Stimulated activated naive B cell treated with anti-CD40 and anti-IgM and Interleukin-4, amounts not matched to agents 10 μg/mL and 1 μg/mL and 100 μg/mL, for 72 hours (primary cell): Measurements from ENCODE around the gene LRGUK.
"Not testable (repeated sequence)": the region's sequence is repeated elsewhere in the genome, so short reads cannot be mapped to it uniquely, and the experiment has no call there.

Source experiments
- ATAC-seq, 2 donors: fragments of 150-1000 bp; cut with Tn5 transposase; replicated peaks; 2 replicates each; pipeline ENCODE4 v1.10.0; 2021; ENCODE audit warnings: moderate library complexity in 1 of 2
- DNase-seq: peaks from one replicate; pipeline ENCODE4 v3.0.0; 2021
- H3K27ac Mint-ChIP-seq: one replicate; pipeline ENCODE4 v1.8.0; 2022; ENCODE audit warnings: mild to moderate bottlenecking, mixed read lengths
- H3K27me3 Mint-ChIP-seq, 2 donors: one replicate each; pipeline ENCODE4 v1.8.0; 2022; ENCODE audit warnings: mixed read lengths in 2 of 2
- H3K36me3 Mint-ChIP-seq, 2 donors: one replicate each; pipeline ENCODE4 v1.8.0; 2022; ENCODE audit warnings: mixed read lengths in 2 of 2, mild to moderate bottlenecking in 1 of 2
- H3K4me1 Mint-ChIP-seq, 2 donors: one replicate each; pipeline ENCODE4 v1.8.0; 2022; ENCODE audit warnings: mixed read lengths in 2 of 2, mild to moderate bottlenecking in 1 of 2
- H3K4me3 Mint-ChIP-seq, 2 donors: one replicate each; pipeline ENCODE4 v1.8.0; 2022; ENCODE audit warnings: mild to moderate bottlenecking in 2 of 2, mixed read lengths in 2 of 2, moderate library complexity in 1 of 2
- H3K9me3 Mint-ChIP-seq, 2 donors: one replicate each; pipeline ENCODE4 v1.8.0; 2022; ENCODE audit warnings: mixed read lengths in 2 of 2, mild to moderate bottlenecking in 1 of 2

LRGUK gene

DNA sequence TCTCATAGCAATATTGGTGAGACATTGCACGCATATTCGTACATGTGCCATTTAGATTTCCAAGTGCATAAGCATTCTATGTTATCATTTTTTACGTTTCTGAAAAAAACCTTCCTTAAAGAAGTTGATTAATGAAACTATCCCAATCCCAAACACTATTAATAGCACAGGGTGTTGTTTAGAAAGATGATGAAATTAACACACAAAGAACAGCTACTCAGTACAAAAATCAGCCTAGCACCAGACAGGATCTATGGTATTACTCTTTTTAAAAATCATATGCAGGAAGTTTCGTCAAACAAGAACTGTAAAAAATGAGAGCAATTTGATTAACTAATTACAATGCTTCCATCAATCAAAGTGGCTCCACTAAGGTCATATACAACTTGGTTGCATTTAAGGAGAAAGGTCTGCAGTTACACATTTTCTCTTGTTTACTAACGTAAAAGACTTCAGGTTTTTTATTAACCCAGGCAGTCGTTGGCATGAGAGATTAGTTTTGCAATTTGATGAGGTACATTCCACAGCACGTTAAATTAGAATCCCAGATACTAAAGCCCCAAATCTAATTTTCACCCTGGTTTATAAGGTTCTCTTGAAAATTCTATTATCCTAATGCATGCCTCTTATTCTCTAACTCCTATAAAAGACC, 151.5 kb downstream of the LRGUK start:
- no peak overlapping the region for H3K27ac Mint-ChIP-seq
- no peaks in the 10 kb centered on the region for H3K36me3 Mint-ChIP-seq
- no peaks in the 10 kb centered on the region for H3K4me1 Mint-ChIP-seq
- ATAC-seq (no peak), DNase-seq (no peak)
- H3K9me3 Mint-ChIP-seq = no peaks in the 10 kb centered on the region
- H3K4me3 Mint-ChIP-seq = no peak overlapping the region
- H3K27me3 Mint-ChIP-seq = peaks cover 27 to 44% of the 10 kb centered on the region in 2 donors

DNA sequence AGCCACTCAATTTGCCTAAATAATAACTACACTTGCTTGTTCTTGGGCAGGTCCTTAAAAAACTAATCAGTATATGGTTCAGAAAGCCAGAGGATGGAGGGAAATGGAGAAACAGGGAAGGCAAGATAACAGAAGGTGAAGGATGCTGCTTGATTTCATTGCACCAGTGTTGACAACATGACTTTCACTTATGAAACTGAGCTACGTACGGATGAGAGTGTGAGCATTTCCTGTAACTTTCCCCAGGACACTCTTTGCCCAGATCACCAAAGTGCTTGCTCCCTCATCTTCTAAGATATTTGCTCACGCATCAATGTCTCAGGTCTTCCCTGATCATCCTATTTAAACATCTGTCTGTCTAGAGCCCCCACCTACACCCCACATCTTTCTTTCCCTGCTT, 152.2 kb downstream of the LRGUK start:
- H3K27ac Mint-ChIP-seq = no peak overlapping the region
- no peaks in the 10 kb centered on the region for H3K9me3 Mint-ChIP-seq
- H3K36me3 Mint-ChIP-seq = no peaks in the 10 kb centered on the region
- no peak overlapping the region for H3K4me3 Mint-ChIP-seq
- H3K4me1 Mint-ChIP-seq = no peaks in the 10 kb centered on the region
- DNase-seq (no peak), ATAC-seq (no peak)
- peaks cover 27 to 50% of the 10 kb centered on the region in 2 donors for H3K27me3 Mint-ChIP-seq

DNA sequence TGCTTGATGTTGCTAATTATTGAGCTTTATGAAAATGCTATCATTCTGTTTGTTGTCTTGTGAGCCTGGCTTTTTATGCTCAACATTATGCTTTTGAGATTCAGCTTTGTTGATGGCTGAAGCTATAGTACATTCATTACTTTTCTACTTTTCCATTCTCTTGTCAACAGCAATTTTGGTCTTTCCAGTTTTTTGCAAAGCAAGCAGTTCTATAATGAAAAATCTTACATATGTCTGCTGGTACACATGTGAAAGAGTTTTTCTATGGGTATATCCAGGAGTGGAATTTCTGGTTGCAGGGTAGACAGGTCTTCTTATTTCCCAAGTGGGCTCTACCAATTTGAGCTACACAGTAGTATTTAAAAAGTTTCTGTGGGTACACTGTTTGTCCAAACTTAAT, 152.8 kb downstream of the LRGUK start:
- no peak overlapping the region for H3K27ac Mint-ChIP-seq
- DNase-seq (no peak), ATAC-seq (no peak)
- no peaks in the 10 kb centered on the region for H3K9me3 Mint-ChIP-seq
- no peak overlapping the region for H3K4me3 Mint-ChIP-seq
- peaks cover 25 to 50% of the 10 kb centered on the region in 2 donors for H3K27me3 Mint-ChIP-seq
- no peaks in the 10 kb centered on the region for H3K36me3 Mint-ChIP-seq
- H3K4me1 Mint-ChIP-seq = no peaks in the 10 kb centered on the region

DNA sequence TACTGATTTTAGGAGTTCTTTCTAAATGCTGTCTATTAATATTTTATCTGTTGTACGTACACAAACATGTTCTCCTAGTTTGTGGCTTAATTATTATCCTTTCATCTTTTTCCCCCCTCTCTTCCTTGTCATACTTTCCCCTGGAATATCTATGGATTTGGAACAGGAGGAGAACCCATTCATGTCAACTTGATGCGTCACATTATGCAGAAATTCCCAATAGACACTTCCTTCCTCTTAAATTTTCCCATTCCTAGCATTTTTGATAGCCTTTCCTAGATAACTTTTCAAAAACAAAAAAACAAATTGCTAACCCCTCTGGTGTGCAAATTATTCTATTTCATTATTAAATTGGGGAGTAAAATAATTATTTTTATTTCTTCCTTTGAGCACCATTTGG, 153.4 kb downstream of the LRGUK start:
- H3K4me3 Mint-ChIP-seq = no peak overlapping the region
- H3K36me3 Mint-ChIP-seq = no peaks in the 10 kb centered on the region
- H3K9me3 Mint-ChIP-seq = no peaks in the 10 kb centered on the region
- H3K4me1 Mint-ChIP-seq = no peaks in the 10 kb centered on the region
- H3K27me3 Mint-ChIP-seq = peaks cover 20 to 50% of the 10 kb centered on the region in 2 donors
- ATAC-seq (no peak), DNase-seq (no peak)
- H3K27ac Mint-ChIP-seq = no peak overlapping the region

DNA sequence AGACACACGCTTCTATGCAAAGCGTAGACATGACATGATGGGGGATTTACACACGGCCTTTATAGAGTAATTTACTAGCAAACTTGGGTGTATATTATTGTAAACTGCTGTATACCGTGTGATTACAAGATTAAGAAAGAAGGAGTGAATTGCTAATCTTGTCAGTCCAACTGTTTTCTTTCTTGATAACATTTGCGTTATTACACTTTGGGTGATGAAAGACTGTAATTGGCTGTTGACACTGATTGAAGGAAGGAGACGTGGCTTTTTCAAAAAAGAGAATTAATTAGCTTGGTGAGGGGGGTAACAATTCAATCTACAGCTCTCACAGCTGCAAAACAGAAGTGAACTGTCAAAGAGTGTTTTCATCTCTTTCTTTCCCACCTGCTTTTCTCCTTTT, 156.9 kb downstream of the LRGUK start:
- Mint-ChIP-seq H3K4me1 (peaks cover 3 to 7% of the 10 kb centered on the region in 2 donors), H3K36me3 (no peaks in the 10 kb centered on the region), H3K9me3 (peaks cover 0 to 3% of the 10 kb centered on the region in 2 donors), H3K4me3 (no peak overlapping the region), H3K27ac (no peak overlapping the region), H3K27me3 (peaks cover 9 to 38% of the 10 kb centered on the region in 2 donors)
- DNase-seq (no peak), ATAC-seq (no peak)

DNA sequence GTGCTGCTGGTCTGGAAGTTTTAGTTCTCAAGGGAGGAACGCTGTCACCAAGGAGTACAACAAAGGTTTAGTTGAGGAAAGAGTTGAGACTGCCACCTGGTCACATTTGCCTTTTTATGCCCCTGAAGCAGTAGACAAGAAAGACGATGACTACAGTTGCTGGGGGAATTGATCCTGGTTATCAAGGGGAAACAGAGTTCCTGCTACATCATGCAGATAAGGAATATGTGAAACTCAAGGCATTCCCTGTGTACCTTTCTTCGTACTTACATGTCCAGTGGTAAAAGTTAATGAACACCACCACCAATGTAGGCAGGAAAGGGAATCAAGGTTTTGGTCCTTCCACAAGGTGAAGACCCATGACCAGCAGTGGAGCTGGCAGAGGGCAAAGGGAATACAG, 157.8 kb downstream of the LRGUK start:
- ATAC-seq (no peak), DNase-seq (no peak)
- H3K36me3 Mint-ChIP-seq = peaks cover under 1 to 3% of the 10 kb centered on the region in 2 donors
- H3K4me3 Mint-ChIP-seq = no peak overlapping the region
- H3K4me1 Mint-ChIP-seq = peaks cover 3 to 7% of the 10 kb centered on the region in 2 donors
- H3K9me3 Mint-ChIP-seq = peaks cover 0 to 3% of the 10 kb centered on the region in 2 donors
- peaks cover 5 to 31% of the 10 kb centered on the region in 2 donors for H3K27me3 Mint-ChIP-seq
- H3K27ac Mint-ChIP-seq = no peak overlapping the region

DNA sequence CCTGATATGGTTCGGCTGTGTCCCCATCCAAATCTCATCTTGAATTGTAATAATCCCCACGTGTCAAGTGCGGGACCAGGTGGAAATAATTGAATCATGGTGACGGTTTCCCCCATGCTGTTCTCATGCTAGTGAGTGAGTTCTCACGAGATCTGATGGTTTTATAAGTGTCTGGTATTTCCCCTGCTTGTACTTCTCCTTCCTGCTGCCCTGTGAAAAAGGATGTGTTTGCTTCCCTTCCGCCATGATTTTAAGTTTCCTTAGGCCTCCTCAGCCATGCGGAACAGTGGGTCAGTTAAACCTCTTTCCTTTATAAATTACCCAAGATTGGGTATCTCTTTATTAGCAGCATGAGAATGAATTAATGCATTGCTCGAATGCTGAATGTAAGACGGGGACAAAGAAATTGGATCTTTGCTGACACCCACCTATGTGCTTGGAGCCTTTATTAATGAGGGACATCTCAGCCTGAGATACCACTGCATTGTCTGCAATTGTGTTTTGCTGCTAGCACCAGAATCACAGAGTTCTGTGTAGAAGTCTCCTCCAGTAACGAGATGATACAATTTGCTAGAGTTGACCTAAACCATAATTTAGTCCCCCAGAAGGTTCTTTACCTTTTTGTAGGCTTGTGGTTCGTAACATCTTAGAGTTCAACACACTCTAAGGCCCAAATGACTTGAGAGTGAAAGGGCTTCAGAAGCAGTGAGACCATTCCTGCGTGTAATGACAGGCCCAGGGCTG, 160.9 kb downstream of the LRGUK start:
- Mint-ChIP-seq H3K27ac (no peak overlapping the region), H3K4me1 (peaks cover 6 to 17% of the 10 kb centered on the region in 2 donors), H3K27me3 (peaks cover 0 to 8% of the 10 kb centered on the region in 2 donors), H3K9me3 (peaks cover 0 to 3% of the 10 kb centered on the region in 2 donors), H3K4me3 (no peak overlapping the region), H3K36me3 (peaks cover 6 to 14% of the 10 kb centered on the region in 2 donors)
- DNase-seq = no peak
- ATAC-seq = no peak

DNA sequence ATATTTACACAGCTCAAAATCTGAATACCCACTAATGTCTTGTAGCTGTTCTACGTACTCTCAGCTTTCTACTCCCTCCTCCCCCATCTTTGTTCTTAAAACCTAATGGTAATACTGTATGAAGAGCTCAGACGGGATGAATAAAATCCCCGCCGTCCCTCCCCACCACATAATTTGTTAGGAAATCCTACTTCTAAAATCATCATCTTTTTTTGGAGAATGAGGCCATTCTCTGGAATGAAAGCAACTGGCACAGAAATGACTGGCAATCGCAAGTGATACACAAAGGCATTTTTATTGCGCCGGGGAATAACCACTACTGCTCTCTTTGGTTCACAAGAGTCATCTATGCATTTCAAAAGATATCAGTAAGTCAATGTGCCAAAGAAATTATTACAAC, 162.3 kb downstream of the LRGUK start:
- no peaks in the 10 kb centered on the region for H3K27me3 Mint-ChIP-seq
- H3K27ac Mint-ChIP-seq = no peak overlapping the region
- H3K9me3 Mint-ChIP-seq = peaks cover 0 to 3% of the 10 kb centered on the region in 2 donors
- H3K4me1 Mint-ChIP-seq = peaks cover 14 to 27% of the 10 kb centered on the region in 2 donors
- H3K36me3 Mint-ChIP-seq = peaks cover 13 to 21% of the 10 kb centered on the region in 2 donors
- DNase-seq = no peak
- H3K4me3 Mint-ChIP-seq = no peak overlapping the region
- no peak for ATAC-seq

DNA sequence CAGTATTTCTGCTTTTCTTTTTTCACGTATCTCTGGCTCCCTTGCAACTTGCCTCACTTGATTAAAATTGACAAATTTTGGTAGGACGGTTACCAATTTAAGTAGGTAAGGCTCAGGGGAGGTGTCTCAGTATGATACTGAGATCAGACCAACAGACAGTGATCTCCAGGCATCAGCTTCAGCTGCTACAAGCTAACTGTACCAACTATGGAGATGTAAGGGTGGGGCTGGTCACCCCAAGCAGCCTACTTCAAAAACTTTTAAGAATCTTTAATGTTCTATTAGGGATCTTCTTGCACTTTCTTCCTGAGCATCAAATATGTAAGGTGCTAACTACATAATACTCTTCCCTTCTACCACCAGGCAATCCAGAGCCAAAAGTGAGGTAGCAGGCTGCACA, 162.7 kb downstream of the LRGUK start:
- H3K27me3 Mint-ChIP-seq = no peaks in the 10 kb centered on the region
- H3K9me3 Mint-ChIP-seq = peaks cover 0 to 3% of the 10 kb centered on the region in 2 donors
- no peak overlapping the region for H3K27ac Mint-ChIP-seq
- H3K4me3 Mint-ChIP-seq = no peak overlapping the region
- H3K4me1 Mint-ChIP-seq = peaks cover 14 to 27% of the 10 kb centered on the region in 2 donors
- DNase-seq = no peak
- H3K36me3 Mint-ChIP-seq = peaks cover 17 to 25% of the 10 kb centered on the region in 2 donors
- ATAC-seq = no peak

DNA sequence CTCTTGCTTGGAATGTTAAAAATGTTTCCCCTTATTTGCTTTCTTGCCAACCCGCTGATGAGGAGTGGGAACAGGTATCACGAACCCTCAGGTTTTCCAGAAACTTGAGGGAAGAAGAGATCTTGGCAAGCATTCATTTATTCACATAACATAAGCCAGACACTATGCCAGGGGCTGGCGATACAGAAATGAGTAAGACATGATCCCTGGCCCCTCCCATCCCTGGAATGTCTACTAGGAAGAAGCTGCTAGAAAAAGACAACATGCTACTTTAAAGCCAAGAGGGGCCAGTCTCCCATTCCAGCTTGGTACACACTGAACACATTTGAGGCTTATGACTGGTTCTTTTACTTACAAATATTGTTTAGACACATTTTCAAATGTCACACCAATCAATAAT, 163.1 kb downstream of the LRGUK start:
- Mint-ChIP-seq H3K9me3 (peaks cover 0 to 3% of the 10 kb centered on the region in 2 donors), H3K4me1 (peaks cover 14 to 27% of the 10 kb centered on the region in 2 donors), H3K36me3 (peaks cover 19 to 29% of the 10 kb centered on the region in 2 donors), H3K4me3 (no peak overlapping the region), H3K27me3 (no peaks in the 10 kb centered on the region), H3K27ac (no peak overlapping the region)
- DNase-seq = no peak
- no peak for ATAC-seq

DNA sequence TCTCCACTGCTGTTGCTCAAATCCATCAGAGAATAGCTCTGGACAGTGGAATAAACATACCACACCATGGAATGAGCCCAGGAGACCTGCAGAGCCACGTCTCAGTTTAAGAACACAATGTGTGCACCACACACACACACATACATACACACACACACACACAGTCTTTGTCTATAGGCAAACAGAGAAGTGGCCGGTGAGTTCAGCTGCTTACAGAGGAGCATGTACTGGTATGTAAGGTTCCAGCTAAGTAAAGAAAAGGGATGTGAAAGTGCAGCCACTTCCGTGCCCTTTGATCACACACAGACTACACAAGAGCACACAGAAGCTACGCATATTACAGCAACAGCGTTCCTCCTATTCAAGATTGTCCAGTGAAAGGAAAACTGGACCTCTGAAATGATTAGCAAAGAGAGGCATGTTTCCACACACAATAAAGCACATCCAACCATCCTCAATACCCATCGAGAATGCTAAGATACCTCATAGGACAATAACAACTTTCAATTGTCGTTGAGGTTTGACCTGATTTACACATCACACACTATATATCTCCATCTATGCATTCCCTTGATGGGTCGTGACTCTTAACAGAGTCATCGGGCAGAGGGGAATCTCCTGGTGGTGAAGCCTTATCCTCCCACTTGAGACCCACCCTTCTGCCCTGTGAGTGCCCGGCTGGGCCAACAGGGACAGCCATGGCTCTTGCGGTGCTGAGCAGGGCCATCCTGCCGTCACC, 166.0 kb downstream of the LRGUK start:
- DNase-seq (peak; percentile 66), ATAC-seq (peak; percentile 100)
- H3K4me3 Mint-ChIP-seq = peak overlapping the region; percentile 32 to 36
- no peaks in the 10 kb centered on the region for H3K27me3 Mint-ChIP-seq
- no peaks in the 10 kb centered on the region for H3K9me3 Mint-ChIP-seq
- peak overlapping the region; percentile 37 for H3K27ac Mint-ChIP-seq
- peaks cover 28 to 41% of the 10 kb centered on the region in 2 donors for H3K36me3 Mint-ChIP-seq
- peaks cover 11 to 23% of the 10 kb centered on the region in 2 donors for H3K4me1 Mint-ChIP-seq

DNA sequence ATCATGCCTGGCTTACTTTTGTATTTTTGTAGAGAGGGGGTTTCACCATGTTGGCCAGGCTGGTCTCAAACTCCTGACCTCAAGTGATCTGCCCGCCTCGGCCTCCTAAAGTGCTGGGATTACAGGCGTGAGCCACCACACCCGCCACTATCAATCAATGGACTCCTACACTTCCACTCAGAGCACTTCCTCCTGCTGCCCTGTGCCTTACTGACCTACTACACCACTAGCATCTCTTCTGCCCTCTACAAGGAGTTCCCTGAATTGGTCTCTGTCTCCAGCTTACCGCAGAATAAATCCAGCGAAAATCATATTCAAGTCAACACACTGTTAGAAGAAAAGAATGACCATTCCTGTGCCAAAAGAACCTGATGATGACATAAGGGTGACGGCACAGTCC, 168.8 kb downstream of the LRGUK start:
- Mint-ChIP-seq H3K4me1 (peaks cover 11 to 21% of the 10 kb centered on the region in 2 donors), H3K36me3 (peaks cover 32 to 45% of the 10 kb centered on the region in 2 donors)
- ATAC-seq, H3K4me3 Mint-ChIP-seq, H3K9me3 Mint-ChIP-seq, H3K27ac Mint-ChIP-seq, DNase-seq, H3K27me3 Mint-ChIP-seq: not testable (repeated sequence)

DNA sequence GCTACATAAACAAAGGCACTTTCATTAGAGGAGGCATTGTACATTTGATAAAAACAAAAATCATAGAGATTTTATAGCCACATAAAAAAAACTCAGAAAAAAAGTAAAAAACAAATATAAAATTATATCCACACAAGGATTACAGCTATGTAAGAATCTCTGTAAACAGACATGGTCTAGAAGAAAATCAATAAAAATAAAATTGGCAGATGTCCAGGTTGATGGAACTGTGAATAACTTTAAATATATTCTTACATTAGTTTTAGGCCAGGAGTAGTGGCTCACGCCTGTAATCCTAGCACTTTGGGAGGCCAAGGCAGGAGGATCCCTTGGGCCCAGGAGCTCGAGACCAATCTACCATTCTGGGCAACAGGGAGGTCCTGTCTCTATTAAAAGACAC, 170.3 kb downstream of the LRGUK start:
- Mint-ChIP-seq H3K4me1 (peaks cover 11 to 17% of the 10 kb centered on the region in 2 donors), H3K9me3 (no peaks in the 10 kb centered on the region), H3K4me3 (no peak overlapping the region), H3K36me3 (peaks cover 37 to 51% of the 10 kb centered on the region in 2 donors), H3K27me3 (no peaks in the 10 kb centered on the region), H3K27ac (no peak overlapping the region)
- DNase-seq = no peak
- no peak for ATAC-seq

DNA sequence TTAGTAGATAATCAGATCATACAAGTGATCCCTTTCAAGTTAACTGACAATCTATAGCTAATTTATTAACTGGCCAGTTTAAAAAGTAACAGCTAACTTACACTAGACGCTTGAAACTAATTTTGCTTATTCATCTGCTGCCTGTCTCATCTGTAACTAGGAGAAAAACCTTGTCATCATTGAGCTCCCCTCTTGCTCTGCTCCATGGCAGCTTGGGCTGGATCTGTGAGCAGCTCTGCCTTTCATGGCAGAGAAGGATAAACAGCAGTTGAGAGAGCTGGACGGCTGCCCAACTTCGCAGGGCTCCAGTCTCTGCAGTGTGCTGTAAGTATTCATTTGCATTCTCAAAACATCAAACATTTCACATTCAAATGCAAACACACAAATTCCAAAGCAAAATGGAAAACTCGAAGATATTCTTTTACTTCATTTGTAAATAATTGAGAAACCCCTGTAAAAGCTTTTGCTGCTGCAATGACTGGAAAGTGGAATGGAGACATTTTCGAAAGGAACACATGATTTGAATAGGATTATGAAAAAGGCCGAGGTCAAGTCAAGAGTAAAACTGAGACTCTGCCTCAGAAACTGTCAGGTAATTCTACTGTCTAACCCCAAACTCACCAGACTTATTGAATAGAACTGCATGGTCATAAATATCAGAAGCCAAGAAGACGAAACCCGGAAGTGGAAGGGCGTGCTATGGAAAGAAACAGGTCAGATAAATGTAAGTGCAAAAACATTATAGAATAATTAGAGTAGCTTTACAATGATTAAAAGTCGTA, 172.0 kb downstream of the LRGUK start:
- Mint-ChIP-seq H3K27ac (no peak overlapping the region), H3K9me3 (no peaks in the 10 kb centered on the region), H3K27me3 (no peaks in the 10 kb centered on the region), H3K4me1 (peaks cover 2 to 3% of the 10 kb centered on the region in 2 donors), H3K36me3 (peaks cover 38 to 59% of the 10 kb centered on the region in 2 donors), H3K4me3 (no peak overlapping the region)
- ATAC-seq (no peak), DNase-seq (no peak)
